ENCODE results near the gene MDM4. TPM values are rescaled to one million over a fixed set of nuclear protein-coding genes. Genes with fewer than 3 reads are reported as not detected.
"Not testable (repeated sequence)": the region's sequence is repeated elsewhere in the genome, so short reads cannot be mapped to it uniquely, and the experiment has no call there.

MDM4 gene
- total RNA-seq, 1 experiment from 2014 or later = 42.1 TPM

- CTCF ChIA-PET = no interaction called here
- H3K27ac ChIP-seq (ENCODE audit: low read length) = no peak overlapping the region
- no peak overlapping the region for H3K4me3 ChIP-seq (ENCODE audit: low read depth in 2 of 2, low read length in 2 of 2)
- POLR2A ChIA-PET = no interaction called here
- 0 out of 2 replicates have a peak, but pooled peaks cover 3% of the 10 kb centered on the region for H3K36me3 ChIP-seq (ENCODE audit: control insufficient read depth, insufficient read depth, low read length)
- DNase-seq (ENCODE audit: low read depth, low spot score) (no peak), ATAC-seq (no peak)
- peaks cover 3% of the 10 kb centered on the region; the same call in 1 of the 2 replicates for H3K9me3 ChIP-seq (ENCODE audit: control insufficient read depth, insufficient read depth, low read depth, low read length)
- TF ChIP-seq, protein P1, sequence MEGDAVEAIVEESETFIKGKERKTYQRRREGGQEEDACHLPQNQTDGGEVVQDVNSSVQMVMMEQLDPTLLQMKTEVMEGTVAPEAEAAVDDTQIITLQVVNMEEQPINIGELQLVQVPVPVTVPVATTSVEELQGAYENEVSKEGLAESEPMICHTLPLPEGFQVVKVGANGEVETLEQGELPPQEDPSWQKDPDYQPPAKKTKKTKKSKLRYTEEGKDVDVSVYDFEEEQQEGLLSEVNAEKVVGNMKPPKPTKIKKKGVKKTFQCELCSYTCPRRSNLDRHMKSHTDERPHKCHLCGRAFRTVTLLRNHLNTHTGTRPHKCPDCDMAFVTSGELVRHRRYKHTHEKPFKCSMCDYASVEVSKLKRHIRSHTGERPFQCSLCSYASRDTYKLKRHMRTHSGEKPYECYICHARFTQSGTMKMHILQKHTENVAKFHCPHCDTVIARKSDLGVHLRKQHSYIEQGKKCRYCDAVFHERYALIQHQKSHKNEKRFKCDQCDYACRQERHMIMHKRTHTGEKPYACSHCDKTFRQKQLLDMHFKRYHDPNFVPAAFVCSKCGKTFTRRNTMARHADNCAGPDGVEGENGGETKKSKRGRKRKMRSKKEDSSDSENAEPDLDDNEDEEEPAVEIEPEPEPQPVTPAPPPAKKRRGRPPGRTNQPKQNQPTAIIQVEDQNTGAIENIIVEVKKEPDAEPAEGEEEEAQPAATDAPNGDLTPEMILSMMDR (IDR thresholded peaks at IDR 0.05) = no peak
- TF ChIP-seq, protein P2, sequence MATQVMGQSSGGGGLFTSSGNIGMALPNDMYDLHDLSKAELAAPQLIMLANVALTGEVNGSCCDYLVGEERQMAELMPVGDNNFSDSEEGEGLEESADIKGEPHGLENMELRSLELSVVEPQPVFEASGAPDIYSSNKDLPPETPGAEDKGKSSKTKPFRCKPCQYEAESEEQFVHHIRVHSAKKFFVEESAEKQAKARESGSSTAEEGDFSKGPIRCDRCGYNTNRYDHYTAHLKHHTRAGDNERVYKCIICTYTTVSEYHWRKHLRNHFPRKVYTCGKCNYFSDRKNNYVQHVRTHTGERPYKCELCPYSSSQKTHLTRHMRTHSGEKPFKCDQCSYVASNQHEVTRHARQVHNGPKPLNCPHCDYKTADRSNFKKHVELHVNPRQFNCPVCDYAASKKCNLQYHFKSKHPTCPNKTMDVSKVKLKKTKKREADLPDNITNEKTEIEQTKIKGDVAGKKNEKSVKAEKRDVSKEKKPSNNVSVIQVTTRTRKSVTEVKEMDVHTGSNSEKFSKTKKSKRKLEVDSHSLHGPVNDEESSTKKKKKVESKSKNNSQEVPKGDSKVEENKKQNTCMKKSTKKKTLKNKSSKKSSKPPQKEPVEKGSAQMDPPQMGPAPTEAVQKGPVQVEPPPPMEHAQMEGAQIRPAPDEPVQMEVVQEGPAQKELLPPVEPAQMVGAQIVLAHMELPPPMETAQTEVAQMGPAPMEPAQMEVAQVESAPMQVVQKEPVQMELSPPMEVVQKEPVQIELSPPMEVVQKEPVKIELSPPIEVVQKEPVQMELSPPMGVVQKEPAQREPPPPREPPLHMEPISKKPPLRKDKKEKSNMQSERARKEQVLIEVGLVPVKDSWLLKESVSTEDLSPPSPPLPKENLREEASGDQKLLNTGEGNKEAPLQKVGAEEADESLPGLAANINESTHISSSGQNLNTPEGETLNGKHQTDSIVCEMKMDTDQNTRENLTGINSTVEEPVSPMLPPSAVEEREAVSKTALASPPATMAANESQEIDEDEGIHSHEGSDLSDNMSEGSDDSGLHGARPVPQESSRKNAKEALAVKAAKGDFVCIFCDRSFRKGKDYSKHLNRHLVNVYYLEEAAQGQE (IDR thresholded peaks at IDR 0.05; ENCODE audit: insufficient read depth in 1 of 2, low read depth in 2 of 2, low read length in 1 of 2) = no peak
- TF ChIP-seq SIN3A (IDR thresholded peaks at IDR 0.05; ENCODE audit: borderline replicate concordance, insufficient read depth, low read depth, low read length) (no peak), TCF7L2 (IDR thresholded peaks at IDR 0.05; ENCODE audit: low read depth, low read length) (no peak), POLR2AphosphoS5 (IDR thresholded peaks at IDR 0.05; ENCODE audit: low read depth, low read length) (0 out of 2 replicates have a peak, but pooled peaks have one; percentile 23)
- in situ Hi-C loops (cut with HindIII; ENCODE audit: low pct_unique_long_range_greater_than_20kb, low sequenced_read_pairs) = no loop called here
- H3K4me1 ChIP-seq (ENCODE audit: control insufficient read depth, insufficient read depth, low read length) = 0 out of 2 replicates have a peak, but pooled peaks cover 2% of the 10 kb centered on the region
- intact Hi-C loops (cut with micrococcal nuclease; ENCODE audit: unreplicated experiment) = no loop called here
- H3K27me3 ChIP-seq (ENCODE audit: control insufficient read depth, insufficient read depth, low read length) = no peaks in the 10 kb centered on the region
- BruUV-seq (replicated peaks) = no TSS peak
Observed at GRCh38 chr1:204520834-204521709, 4.9 kb downstream of the MDM4 start.

DNA sequence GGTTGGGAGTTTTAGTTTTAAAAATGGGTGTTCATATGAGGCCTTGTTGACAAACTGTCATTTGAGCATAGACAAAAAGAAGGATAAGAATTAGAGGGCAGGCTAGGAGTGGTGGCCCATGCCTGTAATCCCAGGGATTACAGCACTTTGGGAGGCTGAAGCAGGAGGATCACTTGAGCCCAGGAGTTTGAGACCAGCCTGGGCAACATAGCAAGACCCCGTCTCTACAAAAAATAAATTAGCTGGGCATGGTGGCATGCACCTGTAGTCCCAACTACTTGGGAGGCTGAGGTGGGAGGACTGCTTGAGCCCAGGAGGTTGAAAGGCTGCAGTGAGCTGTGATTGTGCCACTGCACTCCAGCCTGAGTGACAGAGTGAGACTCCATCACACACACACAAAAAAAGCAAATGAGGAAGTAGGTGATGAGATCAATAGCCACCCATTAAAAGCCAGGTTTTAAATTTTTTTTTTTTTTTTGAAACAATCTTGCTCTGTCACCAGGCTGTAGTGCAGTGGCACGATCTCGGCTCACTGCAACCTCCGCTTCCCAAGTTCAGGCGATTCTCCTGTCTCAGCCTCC lies 5.8 kb downstream of the MDM4 start:
- H3K4me1 ChIP-seq (ENCODE audit: control insufficient read depth, insufficient read depth, low read length); H3K27ac ChIP-seq (ENCODE audit: low read length); in situ Hi-C loops (cut with HindIII; ENCODE audit: low pct_unique_long_range_greater_than_20kb, low sequenced_read_pairs); H3K9me3 ChIP-seq (ENCODE audit: control insufficient read depth, insufficient read depth, low read depth, low read length); H3K4me3 ChIP-seq (ENCODE audit: low read depth in 2 of 2, low read length in 2 of 2); ATAC-seq; DNase-seq (ENCODE audit: low read depth, low spot score); BruUV-seq (replicated peaks); POLR2A ChIA-PET; CTCF ChIA-PET; H3K27me3 ChIP-seq (ENCODE audit: control insufficient read depth, insufficient read depth, low read length); H3K36me3 ChIP-seq (ENCODE audit: control insufficient read depth, insufficient read depth, low read length); intact Hi-C loops (cut with micrococcal nuclease; ENCODE audit: unreplicated experiment): not testable (repeated sequence)
